Measurements from ENCODE around the gene LRRC3B. TPM values are rescaled to one million over a fixed set of nuclear protein-coding genes. Genes with fewer than 3 reads are reported as not detected.
"Not testable (repeated sequence)": the region's sequence is repeated elsewhere in the genome, so short reads cannot be mapped to it uniquely, and the experiment has no call there.

LRRC3B gene
- total RNA-seq, 5 donors from 2014 or later (not counting 1 experiment from before 2014, with no cell fraction given) = not detected

DNA sequence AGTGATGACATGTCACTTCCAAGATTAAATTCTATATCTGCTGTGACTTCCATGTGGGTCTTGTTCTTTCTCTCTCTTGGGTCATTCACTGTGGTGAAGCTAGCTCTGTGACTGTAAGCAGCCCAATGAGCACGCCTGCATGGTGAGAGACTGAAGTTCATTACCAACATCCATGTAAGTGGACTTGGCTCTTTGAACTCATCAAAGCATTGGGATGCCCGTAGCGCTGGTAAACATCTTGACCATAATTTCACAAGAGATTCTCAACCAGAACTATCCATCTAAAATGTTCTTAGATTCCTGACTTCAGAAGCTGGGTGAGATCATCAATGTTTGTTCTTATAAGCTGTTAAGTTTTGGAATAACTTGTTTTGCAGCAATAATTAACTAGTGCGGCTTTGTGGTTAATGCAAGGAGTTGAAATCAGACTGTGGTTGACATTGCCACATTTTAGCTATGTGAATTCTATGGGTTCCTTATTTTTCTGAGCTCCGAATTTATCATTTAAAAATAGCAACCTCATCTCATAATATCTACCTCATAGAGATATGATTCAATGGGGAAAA is 31.6 kb upstream of the LRRC3B start:
- POLR2A ChIA-PET = no interaction called here
- CTCF ChIA-PET = no interaction called here
- no peak overlapping the region for H3K27ac ChIP-seq (ENCODE audit: low read length)
- H3K4me3 ChIP-seq (ENCODE audit: control insufficient read depth in 1 of 2, extremely low read depth in 1 of 2, low read length in 1 of 2) = no peak overlapping the region
- Mint-ChIP-seq H3K27ac (no peak overlapping the region), H3K27me3 (no peaks in the 10 kb centered on the region), H3K4me1 (no peaks in the 10 kb centered on the region), H3K4me3 (no peak overlapping the region), H3K9me3 (peaks cover 3 to 9% (median 9%) of the 10 kb centered on the region in 3 donors), H3K36me3 (no peaks in the 10 kb centered on the region)
- ATAC-seq (replicated peaks in 1 of 4) = no peak
- no peaks in the 10 kb centered on the region for H3K27me3 ChIP-seq (replicated peaks in 1 of 2; ENCODE audit: control insufficient read depth in 2 of 2, extremely low read depth in 1 of 2, insufficient read depth in 2 of 2, low read length in 1 of 2)
- H3K36me3 ChIP-seq (ENCODE audit: control insufficient read depth in 2 of 2, extremely low read depth in 1 of 2, insufficient read depth in 1 of 2, low read length in 1 of 2) = no peaks in the 10 kb centered on the region
- no peaks in the 10 kb centered on the region for H3K4me1 ChIP-seq (ENCODE audit: control insufficient read depth in 1 of 2, extremely low read depth in 1 of 2, insufficient read depth in 2 of 2, low read length in 2 of 2)
- no CpG with 5 or more reads among the region's 5 CpGs for WGBS (ENCODE audit: insufficient coverage)
- DNase-seq = no peak
- no peaks in the 10 kb centered on the region for H3K9me3 ChIP-seq

DNA sequence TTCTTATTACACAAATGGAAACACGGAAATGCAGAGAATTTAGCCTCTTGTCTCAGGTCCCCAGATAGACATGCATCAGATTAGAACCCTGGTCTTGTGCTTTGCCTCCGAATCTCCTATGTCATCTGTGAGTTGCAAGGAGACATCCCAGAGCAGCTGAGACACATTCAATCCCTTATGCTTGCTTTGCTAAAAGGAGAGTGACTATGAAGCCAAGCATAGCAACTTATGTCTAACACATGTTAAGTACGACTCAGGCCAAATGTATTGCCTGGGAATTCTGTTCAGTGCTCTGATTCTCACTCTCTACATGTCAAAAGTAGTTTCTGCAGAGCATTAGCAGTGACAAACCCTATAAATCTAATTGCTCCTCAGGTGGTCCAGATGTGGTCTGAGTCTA is 30.6 kb upstream of the LRRC3B start:
- Histone ChIP-seq H3K4me3 (ENCODE audit: control insufficient read depth in 1 of 2, extremely low read depth in 1 of 2, low read length in 1 of 2) (no peak overlapping the region), H3K27me3 (replicated peaks in 1 of 2; ENCODE audit: control insufficient read depth in 2 of 2, extremely low read depth in 1 of 2, insufficient read depth in 2 of 2, low read length in 1 of 2) (no peaks in the 10 kb centered on the region), H3K4me1 (ENCODE audit: control insufficient read depth in 1 of 2, extremely low read depth in 1 of 2, insufficient read depth in 2 of 2, low read length in 2 of 2) (no peaks in the 10 kb centered on the region), H3K36me3 (ENCODE audit: control insufficient read depth in 2 of 2, extremely low read depth in 1 of 2, insufficient read depth in 1 of 2, low read length in 1 of 2) (no peaks in the 10 kb centered on the region), H3K27ac (ENCODE audit: low read length) (no peak overlapping the region), H3K9me3 (no peaks in the 10 kb centered on the region)
- H3K36me3 Mint-ChIP-seq = no peaks in the 10 kb centered on the region
- CTCF ChIA-PET = no interaction called here
- DNase-seq = no peak
- H3K4me1 Mint-ChIP-seq = no peaks in the 10 kb centered on the region
- H3K27ac Mint-ChIP-seq = no peak overlapping the region
- ATAC-seq (replicated peaks in 1 of 4) = no peak
- WGBS (ENCODE audit: insufficient coverage) = 75% methylated on average over 2 of the region's 3 CpGs
- peaks cover 3 to 9% (median 9%) of the 10 kb centered on the region in 3 donors for H3K9me3 Mint-ChIP-seq
- POLR2A ChIA-PET = no interaction called here
- no peak overlapping the region for H3K4me3 Mint-ChIP-seq
- H3K27me3 Mint-ChIP-seq = no peaks in the 10 kb centered on the region

DNA sequence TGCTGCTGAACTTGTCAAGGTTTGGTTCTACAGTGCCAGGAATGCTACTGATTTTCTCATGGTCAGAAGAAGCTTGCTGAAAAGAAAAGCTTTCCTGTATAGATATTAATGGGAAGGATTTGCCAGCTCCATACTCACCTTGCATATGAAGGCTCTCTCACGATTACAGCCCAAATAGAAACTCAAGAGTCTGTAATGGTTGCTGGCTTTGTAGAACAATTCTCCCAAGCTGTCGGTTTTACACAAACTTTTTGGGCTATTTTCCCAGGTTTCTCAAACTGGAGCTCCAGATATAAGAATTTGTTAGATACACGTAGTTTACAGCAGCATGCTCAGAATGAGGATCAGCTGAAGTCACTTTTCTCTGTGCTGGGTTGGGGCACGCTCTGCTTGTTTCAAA is 30.1 kb upstream of the LRRC3B start:
- no peak for DNase-seq
- ChIA-PET POLR2A (no interaction called here), CTCF (no interaction called here)
- no peaks in the 10 kb centered on the region for H3K4me1 Mint-ChIP-seq
- H3K27ac Mint-ChIP-seq = no peak overlapping the region
- no peaks in the 10 kb centered on the region for H3K27me3 Mint-ChIP-seq
- Histone ChIP-seq H3K27me3 (replicated peaks in 1 of 2; ENCODE audit: control insufficient read depth in 2 of 2, extremely low read depth in 1 of 2, insufficient read depth in 2 of 2, low read length in 1 of 2) (no peaks in the 10 kb centered on the region), H3K4me1 (ENCODE audit: control insufficient read depth in 1 of 2, extremely low read depth in 1 of 2, insufficient read depth in 2 of 2, low read length in 2 of 2) (no peaks in the 10 kb centered on the region), H3K27ac (ENCODE audit: low read length) (no peak overlapping the region), H3K36me3 (ENCODE audit: control insufficient read depth in 2 of 2, extremely low read depth in 1 of 2, insufficient read depth in 1 of 2, low read length in 1 of 2) (no peaks in the 10 kb centered on the region), H3K9me3 (no peaks in the 10 kb centered on the region), H3K4me3 (ENCODE audit: control insufficient read depth in 1 of 2, extremely low read depth in 1 of 2, low read length in 1 of 2) (no peak overlapping the region)
- H3K9me3 Mint-ChIP-seq = peaks cover 3 to 9% (median 9%) of the 10 kb centered on the region in 3 donors
- no peak overlapping the region for H3K4me3 Mint-ChIP-seq
- H3K36me3 Mint-ChIP-seq = no peaks in the 10 kb centered on the region
- ATAC-seq (replicated peaks in 1 of 4) = no peak
- no CpG with 5 or more reads among the region's 4 CpGs for WGBS (ENCODE audit: insufficient coverage)

DNA sequence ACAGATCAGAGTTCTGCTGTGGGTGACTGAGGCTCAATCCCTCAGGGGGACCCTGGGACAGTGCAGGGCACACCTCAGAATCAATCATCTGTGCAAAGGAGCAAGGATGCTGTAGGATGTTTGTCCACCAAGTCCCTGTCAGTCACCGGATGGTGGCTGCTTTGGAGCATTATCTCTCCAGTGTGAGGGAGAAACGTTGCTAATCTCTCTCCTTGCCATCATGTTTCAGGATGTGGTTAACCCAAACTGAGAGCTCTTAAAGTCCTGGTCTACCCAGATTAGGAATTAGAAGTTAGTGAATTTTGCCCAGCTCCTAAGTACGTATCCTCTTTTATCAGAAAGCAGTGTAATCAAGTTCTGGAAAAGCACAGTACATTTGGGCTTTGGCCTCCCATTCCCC is 26.2 kb upstream of the LRRC3B start:
- POLR2A ChIA-PET = no interaction called here
- Mint-ChIP-seq H3K9me3 (peaks cover 3 to 19% (median 15%) of the 10 kb centered on the region in 3 donors), H3K4me1 (no peaks in the 10 kb centered on the region), H3K27ac (no peak overlapping the region), H3K4me3 (no peak overlapping the region), H3K27me3 (no peaks in the 10 kb centered on the region), H3K36me3 (no peaks in the 10 kb centered on the region)
- ATAC-seq (replicated peaks in 1 of 4) = no peak
- no peaks in the 10 kb centered on the region for H3K36me3 ChIP-seq (ENCODE audit: control insufficient read depth in 2 of 2, extremely low read depth in 1 of 2, insufficient read depth in 1 of 2, low read length in 1 of 2)
- no peak overlapping the region for H3K27ac ChIP-seq (ENCODE audit: low read length)
- no peaks in the 10 kb centered on the region for H3K4me1 ChIP-seq (ENCODE audit: control insufficient read depth in 1 of 2, extremely low read depth in 1 of 2, insufficient read depth in 2 of 2, low read length in 2 of 2)
- no peak for DNase-seq
- no peak overlapping the region for H3K4me3 ChIP-seq (ENCODE audit: control insufficient read depth in 1 of 2, extremely low read depth in 1 of 2, low read length in 1 of 2)
- 0% methylated on average over 1 of the region's 3 CpGs for WGBS (ENCODE audit: insufficient coverage)
- CTCF ChIA-PET = no interaction called here
- no peaks in the 10 kb centered on the region for H3K9me3 ChIP-seq
- H3K27me3 ChIP-seq (replicated peaks in 1 of 2; ENCODE audit: control insufficient read depth in 2 of 2, extremely low read depth in 1 of 2, insufficient read depth in 2 of 2, low read length in 1 of 2) = no peaks in the 10 kb centered on the region

DNA sequence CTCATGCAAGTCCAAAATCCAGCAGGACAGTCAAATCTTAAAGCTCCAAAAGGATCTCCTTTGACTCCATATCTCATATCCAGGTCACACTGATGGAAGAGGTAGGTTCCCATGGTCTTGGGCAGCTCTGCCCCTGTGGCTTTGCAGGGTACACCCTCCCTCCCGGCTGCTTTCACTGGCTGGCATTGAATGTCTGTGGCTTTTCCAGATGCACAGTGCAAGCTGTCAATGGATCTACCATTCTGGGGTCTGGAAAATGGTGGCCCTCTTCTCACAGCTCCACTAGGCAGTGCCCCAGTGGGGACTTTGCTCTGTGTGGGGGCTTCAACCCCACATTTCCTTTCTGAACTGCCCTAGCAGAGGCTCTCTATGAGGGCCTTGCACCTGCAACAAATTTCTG is 19.3 kb upstream of the LRRC3B start:
- H3K36me3 Mint-ChIP-seq; H3K9me3 ChIP-seq; H3K27ac Mint-ChIP-seq; H3K4me3 ChIP-seq (ENCODE audit: control insufficient read depth in 1 of 2, extremely low read depth in 1 of 2, low read length in 1 of 2); H3K27me3 Mint-ChIP-seq; ATAC-seq (replicated peaks in 1 of 4); H3K4me3 Mint-ChIP-seq; H3K27ac ChIP-seq (ENCODE audit: low read length); H3K4me1 ChIP-seq (ENCODE audit: control insufficient read depth in 1 of 2, extremely low read depth in 1 of 2, insufficient read depth in 2 of 2, low read length in 2 of 2); H3K27me3 ChIP-seq (replicated peaks in 1 of 2; ENCODE audit: control insufficient read depth in 2 of 2, extremely low read depth in 1 of 2, insufficient read depth in 2 of 2, low read length in 1 of 2); DNase-seq; POLR2A ChIA-PET; H3K4me1 Mint-ChIP-seq; H3K36me3 ChIP-seq (ENCODE audit: control insufficient read depth in 2 of 2, extremely low read depth in 1 of 2, insufficient read depth in 1 of 2, low read length in 1 of 2); CTCF ChIA-PET: not testable (repeated sequence)
- H3K9me3 Mint-ChIP-seq = peaks cover 26 to 40% (median 31%) of the 10 kb centered on the region in 3 donors
- 80% methylated on average over 1 of the region's 1 CpG for WGBS (ENCODE audit: insufficient coverage)

DNA sequence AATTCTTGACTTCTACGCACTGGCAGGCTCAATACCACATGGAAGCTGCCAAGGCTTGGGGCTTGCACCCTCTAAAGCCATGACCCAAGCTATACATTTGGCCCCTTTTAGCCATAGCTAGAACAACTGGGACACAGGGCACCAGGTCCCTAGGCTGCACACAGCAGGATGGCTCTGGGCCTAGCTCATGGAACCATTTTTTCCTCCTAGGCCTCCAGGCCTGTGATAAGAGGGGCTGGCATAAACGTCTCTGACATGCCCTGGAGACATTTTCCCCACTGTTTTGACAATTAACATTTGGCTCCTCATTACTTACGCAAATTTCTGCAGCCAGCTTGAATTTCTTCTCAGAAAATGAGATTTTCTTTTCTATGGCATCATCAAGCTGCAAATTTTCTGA is 18.8 kb upstream of the LRRC3B start:
- H3K4me1 ChIP-seq (ENCODE audit: control insufficient read depth in 1 of 2, extremely low read depth in 1 of 2, insufficient read depth in 2 of 2, low read length in 2 of 2); DNase-seq; H3K4me3 ChIP-seq (ENCODE audit: control insufficient read depth in 1 of 2, extremely low read depth in 1 of 2, low read length in 1 of 2); H3K4me1 Mint-ChIP-seq; H3K27ac ChIP-seq (ENCODE audit: low read length); H3K36me3 Mint-ChIP-seq; H3K27me3 ChIP-seq (replicated peaks in 1 of 2; ENCODE audit: control insufficient read depth in 2 of 2, extremely low read depth in 1 of 2, insufficient read depth in 2 of 2, low read length in 1 of 2); ATAC-seq (replicated peaks in 1 of 4); H3K27ac Mint-ChIP-seq; H3K27me3 Mint-ChIP-seq; CTCF ChIA-PET; POLR2A ChIA-PET; H3K36me3 ChIP-seq (ENCODE audit: control insufficient read depth in 2 of 2, extremely low read depth in 1 of 2, insufficient read depth in 1 of 2, low read length in 1 of 2); H3K9me3 ChIP-seq; H3K4me3 Mint-ChIP-seq: not testable (repeated sequence)
- peaks cover 26 to 40% (median 32%) of the 10 kb centered on the region in 3 donors for H3K9me3 Mint-ChIP-seq
- WGBS (ENCODE audit: insufficient coverage) = 37% methylated on average over 3 of the region's 3 CpGs

DNA sequence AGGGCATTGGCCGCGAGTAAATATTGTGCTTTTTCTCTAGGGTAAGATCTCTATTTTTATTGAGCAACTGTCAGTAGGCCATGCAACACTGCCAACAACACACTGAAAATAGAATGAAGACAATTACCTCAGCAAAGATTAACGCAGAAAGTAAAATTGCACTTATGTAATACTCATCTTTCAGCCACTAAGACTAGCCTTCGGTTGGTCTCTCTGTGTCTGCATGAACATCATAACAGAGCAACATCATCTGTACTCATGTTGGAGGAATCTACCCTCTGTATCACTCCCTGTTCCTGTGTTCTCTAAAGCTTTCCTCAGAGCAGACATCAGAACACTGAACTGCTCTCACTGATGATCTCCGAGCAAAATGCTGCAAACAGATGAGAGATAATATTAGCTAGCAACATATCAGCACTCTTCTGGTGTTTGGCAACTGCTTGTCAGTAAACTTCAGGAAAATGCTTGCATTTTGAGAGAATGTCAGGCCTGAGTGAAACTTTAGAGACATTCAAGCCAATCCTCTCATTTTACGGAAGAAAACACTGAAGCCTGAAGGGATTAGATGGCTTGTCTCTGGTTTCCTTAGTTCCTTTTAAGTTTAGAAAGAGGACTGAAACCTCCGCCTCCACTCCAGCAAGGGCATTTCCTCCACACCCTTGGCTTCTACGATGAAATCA is 8.4 kb upstream of the LRRC3B start:
- no peak for DNase-seq
- ATAC-seq (replicated peaks in 1 of 4) = no peak
- no peaks in the 10 kb centered on the region for H3K27me3 ChIP-seq (replicated peaks in 1 of 2; ENCODE audit: control insufficient read depth in 2 of 2, extremely low read depth in 1 of 2, insufficient read depth in 2 of 2, low read length in 1 of 2)
- no peak overlapping the region for H3K27ac Mint-ChIP-seq
- no peaks in the 10 kb centered on the region for H3K36me3 Mint-ChIP-seq
- H3K4me3 ChIP-seq (ENCODE audit: control insufficient read depth in 1 of 2, extremely low read depth in 1 of 2, low read length in 1 of 2) = no peak overlapping the region
- POLR2A ChIA-PET = no interaction called here
- H3K9me3 Mint-ChIP-seq = peaks cover 0 to 4% (median 4%) of the 10 kb centered on the region in 3 donors
- no peaks in the 10 kb centered on the region for H3K9me3 ChIP-seq
- no peaks in the 10 kb centered on the region for H3K4me1 Mint-ChIP-seq
- no peaks in the 10 kb centered on the region for H3K27me3 Mint-ChIP-seq
- H3K27ac ChIP-seq (ENCODE audit: low read length) = no peak overlapping the region
- CTCF ChIA-PET = no interaction called here
- no peak overlapping the region for H3K4me3 Mint-ChIP-seq
- WGBS (ENCODE audit: insufficient coverage) = 94% methylated on average over 2 of the region's 8 CpGs
- H3K36me3 ChIP-seq (ENCODE audit: control insufficient read depth in 2 of 2, extremely low read depth in 1 of 2, insufficient read depth in 1 of 2, low read length in 1 of 2) = no peaks in the 10 kb centered on the region
- no peaks in the 10 kb centered on the region for H3K4me1 ChIP-seq (ENCODE audit: control insufficient read depth in 1 of 2, extremely low read depth in 1 of 2, insufficient read depth in 2 of 2, low read length in 2 of 2)

Data from T-cell (primary cell).